Stomach (tissue), 9 donors: ENCODE results near the gene NEUROD1. TPM values are rescaled to one million over a fixed set of nuclear protein-coding genes. Genes with fewer than 3 reads are reported as not detected.
A peak's percentile ranks its signal among the peaks of the same experiment; 100 is the strongest.

Experiments
- DNase-seq, 2 donors: peaks; one replicate each; pipeline versions ENCODE4 v3.0.0 to v3.0.0-alpha.2; 2013 to 2019
- H3K27ac ChIP-seq, 5 donors: fragments of 200-600 bp in 4 of 5; sonication (generic) in 4 of 5; one replicate each; pipeline ENCODE4 v1.5.1; 2013 to 2019; ENCODE audit warnings: mild to moderate bottlenecking in 1 of 5, moderate library complexity in 1 of 5
- H3K27me3 ChIP-seq, 3 donors: fragments of 200-600 bp; sonication (generic); one replicate each; pipeline ENCODE4 v1.5.1; 2017 to 2019; ENCODE audit warnings: mixed run types in 1 of 3
- H3K36me3 ChIP-seq, 4 donors: fragments of 200-600 bp; sonication (generic); 1 replicate in 3 of 4; 2 replicates in 1 of 4; pipeline ENCODE4 v1.5.1; 2016 to 2019
- H3K4me1 ChIP-seq, 4 donors: fragments of 200-600 bp; sonication (generic); one replicate each; pipeline ENCODE4 v1.5.1; 2016 to 2019
- H3K4me3 ChIP-seq, 4 donors: fragments of 200-600 bp; sonication (generic) in 3 of 4; one replicate each; pipeline ENCODE4 v1.5.1; 2016 to 2019; ENCODE audit warnings: mild to moderate bottlenecking in 1 of 4
- H3K9me3 ChIP-seq, 4 donors: fragments of 200-600 bp; sonication (generic); one replicate each; pipeline ENCODE4 v1.5.1; 2016 to 2019
- CTCF ChIP-seq, 7 experiments: fragments of 450-650 bp in 4 of 7; fragments of 200-600 bp in 3 of 7; sonication (generic) in 3 of 7; IDR thresholded peaks; one replicate each; pipeline ENCODE4 v1.5.1; 2016 to 2019; ENCODE audit warnings: antibody characterized with exemption in 7 of 7, control low read depth in 2 of 7, mild to moderate bottlenecking in 1 of 7
- EP300 ChIP-seq: sonication (generic); formaldehyde crosslinking; IDR thresholded peaks from one replicate; pipeline ENCODE4 v1.6.1; 2017; ENCODE audit warnings: antibody characterized with exemption
- POLR2A ChIP-seq, 4 donors: fragments of 450-650 bp; IDR thresholded peaks; one replicate each; pipeline ENCODE4 v1.6.1; 2016; ENCODE audit warnings: antibody characterized with exemption in 4 of 4, control low read depth in 2 of 4, mild to moderate bottlenecking in 1 of 4, moderate library complexity in 1 of 4
- POLR2AphosphoS5 ChIP-seq, 3 donors: sonication (generic); formaldehyde crosslinking; IDR thresholded peaks; one replicate each; pipeline ENCODE4 v1.6.1; 2016; ENCODE audit warnings: antibody characterized with exemption in 3 of 3
- WGBS, 5 donors: extraction: QIAGEN DNeasy Blood & Tissue Kit in 3 of 5; methylation state at CpG; one replicate each; pipeline versions ENCODE4 v1.1.5 to v1.1.7; 2013 to 2018; 5-methylcytosine and 5-hydroxymethylcytosine counted together
- intact Hi-C: fragments of 100-400 bp; cut with DNase I; formaldehyde crosslinking; loops from one replicate; pipeline ENCODE4 v1.15.1; 2023; ENCODE audit warnings: low total_unique reads
- polyA plus RNA-seq, 3 donors: library from polyadenylated mRNA; stranded (reverse); fragments of 200-250 nt; gene quantifications; one replicate each; pipeline ENCODE4 v1.2.3, GENCODE V29; 2013
- total RNA-seq, 5 donors: library from RNA; depleted of rRNA; stranded (reverse); fragments of >200 nt; gene quantifications; one replicate each; pipeline versions ENCODE4 v1.1.0 to v1.2.3, GENCODE V29; 2014 to 2016
- donor health status: healthy with polysubstance abuse.
- donor health status: Bipolar disorder and iron deficiency.
- donor health status: healthy.

Gene NEUROD1
- total and polyA plus RNA-seq, 8 donors = 0.55 to 3.6 (median 1.2) TPM; not detected in 3

- Histone ChIP-seq H3K36me3 (no peaks in the 10 kb centered on the region), H3K27ac (no peak overlapping the region), H3K4me1 (peaks cover 23 to 53% (median 41%) of the 10 kb centered on the region in 4 donors), H3K27me3 (peaks cover 51 to 98% (median 78%) of the 10 kb centered on the region in 3 donors), H3K4me3 (peak overlapping the region; percentile 5 to 45 (median 21)), H3K9me3 (peaks cover 0 to 18% (median 6%) of the 10 kb centered on the region in 4 donors)
- 3 to 9% (median 4%) methylated on average over 34 to 42 of the region's 42 CpGs for WGBS, 5 donors
- no peak for DNase-seq
- TF ChIP-seq POLR2AphosphoS5 (IDR thresholded peaks at IDR 0.05) (no peak), POLR2A (IDR thresholded peaks at IDR 0.05) (no peak), EP300 (no peak), CTCF (IDR thresholded peaks at IDR 0.05) (no peak)
- intact Hi-C loops = no loop called here
These were observed 2.6 kb upstream of the NEUROD1 start for GRCh38 chr2:181682795-181683517.

- intact Hi-C loops = no loop called here
- Histone ChIP-seq H3K36me3 (no peaks in the 10 kb centered on the region), H3K9me3 (peaks cover 0 to 22% (median 6%) of the 10 kb centered on the region in 4 donors), H3K4me3 (no peak overlapping the region), H3K4me1 (peaks cover 23 to 53% (median 43%) of the 10 kb centered on the region in 4 donors), H3K27me3 (peaks cover 51 to 98% (median 83%) of the 10 kb centered on the region in 3 donors), H3K27ac (no peak overlapping the region)
- no peak for DNase-seq
- TF ChIP-seq POLR2AphosphoS5 (IDR thresholded peaks at IDR 0.05) = no peak
- no peak for TF ChIP-seq EP300
- no peak for TF ChIP-seq POLR2A (IDR thresholded peaks at IDR 0.05)
- no peak for TF ChIP-seq CTCF (IDR thresholded peaks at IDR 0.05)
- WGBS, 5 donors = 7 to 11% (median 10%) methylated on average over 24 of the region's 24 CpGs
These were observed 1.9 kb upstream of the NEUROD1 start for GRCh38 chr2:181682026-181682789.

- Histone ChIP-seq H3K27me3 (peaks cover 51 to 97% (median 83%) of the 10 kb centered on the region in 3 donors), H3K27ac (no peak overlapping the region), H3K4me1 (peaks cover 23 to 53% (median 43%) of the 10 kb centered on the region in 4 donors), H3K36me3 (no peaks in the 10 kb centered on the region), H3K4me3 (peak overlapping the region in 3 of 4 donors; percentile 10 to 39 (median 19)), H3K9me3 (peaks cover 0 to 22% (median 6%) of the 10 kb centered on the region in 4 donors)
- DNase-seq = no peak
- intact Hi-C loops = no loop called here
- TF ChIP-seq EP300 = no peak
- TF ChIP-seq POLR2A (IDR thresholded peaks at IDR 0.05) = no peak
- no peak for TF ChIP-seq POLR2AphosphoS5 (IDR thresholded peaks at IDR 0.05)
- TF ChIP-seq CTCF (IDR thresholded peaks at IDR 0.05) = no peak
- 4 to 5% (median 5%) methylated on average over 38 of the region's 38 CpGs for WGBS, 5 donors
These were observed 857 bp upstream of the NEUROD1 start for GRCh38 chr2:181680937-181681811.

- 1 to 9% (median 6%) methylated on average over 20 of the region's 20 CpGs for WGBS, 5 donors
- TF ChIP-seq POLR2A (IDR thresholded peaks at IDR 0.05) = no peak
- no peak for TF ChIP-seq CTCF (IDR thresholded peaks at IDR 0.05)
- TF ChIP-seq POLR2AphosphoS5 (IDR thresholded peaks at IDR 0.05) = no peak
- no peak for TF ChIP-seq EP300
- no peaks in the 10 kb centered on the region for H3K36me3 ChIP-seq
- H3K9me3 ChIP-seq = peaks cover 0 to 22% (median 6%) of the 10 kb centered on the region in 4 donors
- peaks cover 51 to 92% (median 71%) of the 10 kb centered on the region in 3 donors for H3K27me3 ChIP-seq
- peaks cover 23 to 46% (median 40%) of the 10 kb centered on the region in 4 donors for H3K4me1 ChIP-seq
- DNase-seq = no peak
- no peak overlapping the region for H3K4me3 ChIP-seq
- intact Hi-C loops = no loop called here
- no peak overlapping the region for H3K27ac ChIP-seq
These were observed 755 bp downstream of the NEUROD1 start for GRCh38 chr2:181679544-181679979.
